Measurements from ENCODE around the gene TTLL5.

TTLL5 gene

DNA sequence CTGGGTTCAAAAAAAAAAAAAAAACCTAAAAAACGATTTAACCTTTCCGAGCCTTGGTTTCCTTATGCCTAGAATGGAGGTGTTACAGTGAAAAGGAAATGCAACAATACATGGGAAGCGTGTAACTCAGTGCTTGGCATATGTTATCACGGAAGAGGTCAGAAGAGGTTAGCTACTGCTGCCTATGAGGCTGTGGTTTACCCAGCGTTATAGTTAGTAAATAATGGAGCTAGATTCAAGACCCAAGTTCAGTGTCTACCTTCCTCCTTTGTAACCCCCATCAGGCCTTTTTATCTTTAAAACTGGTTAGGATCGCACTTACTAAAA, 325.4 kb downstream of the TTLL5 start:
- no peak for DNase-seq (ENCODE audit: low read depth in 2 of 2)

DNA sequence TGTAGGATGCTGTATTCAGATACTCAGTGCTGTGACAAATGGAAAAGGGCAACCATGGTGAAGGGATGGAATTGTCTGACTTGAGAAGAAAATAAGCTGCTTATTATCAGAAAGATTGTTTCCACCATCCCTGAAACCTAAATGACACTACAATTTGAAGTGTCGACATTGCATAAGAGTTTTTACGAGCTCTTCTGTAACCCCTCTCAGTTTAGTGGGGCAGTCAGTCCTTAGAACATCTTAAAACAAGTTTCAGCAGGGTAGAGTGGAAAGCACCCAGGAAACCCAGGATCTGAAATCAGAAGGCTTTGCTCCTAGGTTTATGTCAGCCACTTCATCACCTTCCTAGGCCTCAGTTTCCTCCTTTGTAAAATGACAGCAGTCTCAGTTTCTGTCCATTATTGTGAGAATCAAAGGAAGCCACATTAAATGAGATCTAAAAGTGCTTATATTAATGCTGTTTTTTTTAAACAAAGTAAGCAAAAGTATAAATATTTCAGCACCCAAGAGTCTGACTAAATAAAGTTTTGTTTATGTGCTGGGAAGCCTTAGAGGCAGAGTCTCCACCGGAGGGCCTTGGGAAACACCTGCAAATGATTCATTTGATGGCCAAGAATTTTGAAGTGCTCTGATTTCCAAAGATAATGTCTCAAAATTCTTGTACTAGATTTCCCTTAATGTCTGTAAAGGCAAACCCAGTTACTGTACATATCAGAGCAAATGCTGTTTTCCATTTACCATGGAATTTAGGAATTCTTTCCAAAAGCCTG, 326.3 kb downstream of the TTLL5 start:
- no peak for DNase-seq (ENCODE audit: low read depth in 2 of 2)

- DNase-seq (ENCODE audit: low read depth in 2 of 2), result no peak
These were observed 328.1 kb downstream of the TTLL5 start for GRCh38 chr14:75989134-75989533.

- DNase-seq (ENCODE audit: low read depth in 2 of 2), result no peak
These were observed 329.3 kb downstream of the TTLL5 start for GRCh38 chr14:75990297-75990696.

- no peak for DNase-seq (ENCODE audit: low read depth in 2 of 2)
These were observed 330.7 kb downstream of the TTLL5 start for GRCh38 chr14:75991753-75992152.

DNA sequence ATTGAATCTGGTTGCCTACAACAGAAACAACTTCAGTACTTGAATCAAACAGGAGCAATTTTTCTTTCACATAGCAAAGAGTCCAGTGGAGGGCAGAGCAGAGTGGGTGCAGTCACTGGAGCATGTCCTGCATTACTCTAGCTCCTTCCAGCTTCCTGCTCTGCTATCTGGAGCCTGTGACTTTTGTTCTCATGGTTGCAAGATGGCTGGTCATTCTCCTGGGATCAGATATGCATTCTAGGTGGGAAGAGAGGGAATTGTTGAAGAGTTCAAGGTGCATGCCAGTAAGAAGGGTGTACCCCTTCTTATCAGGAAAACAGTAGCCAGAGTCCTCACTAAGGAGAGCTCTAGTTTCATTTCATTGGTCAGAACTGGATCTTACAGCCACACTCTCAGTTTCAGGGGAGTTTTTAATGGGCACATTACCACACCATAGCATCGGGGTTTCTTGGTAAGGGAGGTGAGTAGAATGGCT, 332.6 kb downstream of the TTLL5 start:
- DNase-seq (ENCODE audit: low read depth in 2 of 2), result no peak

GRCh38 chr14:75995372-75996041, 334.5 kb downstream of the TTLL5 start:
- DNase-seq (ENCODE audit: low read depth in 2 of 2), result no peak

GRCh38 chr14:75996488-75996887, 335.4 kb downstream of the TTLL5 start:
- no peak for DNase-seq (ENCODE audit: low read depth in 2 of 2)

DNA sequence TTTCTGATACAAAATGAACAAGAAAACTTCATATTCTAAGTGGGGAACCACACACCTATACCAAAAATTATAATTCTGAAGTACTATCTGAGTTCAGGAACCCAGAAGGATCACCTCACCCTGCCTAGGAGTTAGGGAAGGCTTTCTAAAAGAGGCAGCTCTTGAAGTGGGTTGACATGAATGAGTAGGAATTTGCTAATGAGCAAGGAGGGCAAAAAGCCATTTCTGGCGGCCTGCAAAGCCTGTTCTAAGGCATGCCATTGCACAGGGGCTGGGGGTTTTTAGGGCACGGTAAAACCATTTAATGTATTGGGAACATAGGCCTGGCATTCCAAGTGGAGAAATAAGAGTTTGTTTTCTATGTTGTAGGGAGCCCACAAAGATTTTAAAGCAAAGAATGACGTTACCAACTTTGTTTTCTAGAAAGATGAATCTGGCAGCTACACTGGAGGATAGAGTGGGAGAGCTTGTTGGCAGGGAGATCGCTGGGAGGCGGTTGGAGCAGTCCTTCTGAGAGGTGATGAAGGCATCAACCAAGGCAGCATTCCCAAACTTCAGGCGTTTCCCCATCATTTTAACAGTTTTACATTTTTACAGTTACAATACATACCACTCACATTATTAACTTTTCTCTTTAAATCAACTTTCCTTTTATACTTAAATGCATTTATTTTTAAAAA, 338.6 kb downstream of the TTLL5 start:
- DNase-seq (ENCODE audit: low read depth in 2 of 2), result no peak

- no peak for DNase-seq (ENCODE audit: low read depth in 2 of 2)
These were observed 341.3 kb downstream of the TTLL5 start for GRCh38 chr14:76002383-76002782.
